Left lung (tissue), 10 donors: Measurements from ENCODE around the gene JARID2. TPM values are rescaled to one million over a fixed set of nuclear protein-coding genes. Genes with fewer than 3 reads are reported as not detected.
"Not testable (repeated sequence)": the region's sequence is repeated elsewhere in the genome, so short reads cannot be mapped to it uniquely, and the experiment has no call there.

ENCODE experiments used
- ATAC-seq: fragments of 200-7000 bp; cut with Tn5 transposase; one replicate; pipeline ENCODE4 v1.9.1; 2020; ENCODE audit warnings: moderate library complexity
- DNase-seq, 4 donors: peaks; one replicate each; pipeline ENCODE4 v3.0.0-alpha.2; 2013 to 2020
- H3K27ac ChIP-seq, 2 donors: fragments of 200-600 bp; sonication (generic) in 1 of 2; one replicate each; pipeline versions ENCODE4 v1.5.0 to v1.8.0; 2020 to 2021
- H3K27me3 ChIP-seq, 2 donors: fragments of 200-600 bp; sonication (generic) in 1 of 2; one replicate each; pipeline versions ENCODE4 v1.5.0 to v1.8.0; 2020 to 2021
- H3K36me3 ChIP-seq, 2 donors: fragments of 200-600 bp; sonication (generic) in 1 of 2; one replicate each; pipeline versions ENCODE4 v1.5.0 to v1.8.0; 2020 to 2021
- H3K4me1 ChIP-seq, 2 donors: fragments of 200-600 bp; one replicate each; pipeline ENCODE4 v1.8.0; 2021
- H3K4me3 ChIP-seq, 2 donors: fragments of 200-600 bp; sonication (generic) in 1 of 2; one replicate each; pipeline versions ENCODE4 v1.5.0 to v1.8.0; 2020 to 2021; ENCODE audit warnings: mild to moderate bottlenecking in 1 of 2
- H3K9me3 ChIP-seq, 2 donors: fragments of 200-600 bp; sonication (generic) in 1 of 2; one replicate each; pipeline versions ENCODE4 v1.5.0 to v1.8.0; 2020 to 2021
- CTCF ChIP-seq, 2 donors: fragments of 200-600 bp; sonication (generic) in 1 of 2; IDR thresholded peaks; one replicate each; pipeline versions ENCODE4 v1.5.0 to v1.8.0; 2021; ENCODE audit warnings: antibody characterized with exemption in 2 of 2
- intact Hi-C, 2 donors: fragments of 100-400 bp; cut with DNase I; formaldehyde crosslinking; loops; one replicate each; pipeline versions ENCODE4 v1.11.2 to v1.14.2; 2022
- polyA plus RNA-seq, 6 donors: library from polyadenylated mRNA; unstranded; fragments of 120-200 nt; gene quantifications; one replicate each; pipeline ENCODE4 v1.2.1, GENCODE V29; 2013; ENCODE audit not compliant: insufficient read length in 6 of 6
- total RNA-seq, 2 donors: library from RNA; stranded (reverse); fragmentation: NEBNext Ultra II Directional; extraction: Animal tissue kit (Norgen Biotek cat#: 25700); gene quantifications; one replicate each; pipeline ENCODE4 v1.2.1, GENCODE V29; 2021
- donor health status: DM: no; HTN: yes; CAD: no.
- donor health status: DM: no; HTN: no; CAD: no.

Gene JARID2
- total and polyA plus RNA-seq, 8 donors: 10.2 to 19.4 (median 17.8) TPM

- DNase-seq: no peak
- ATAC-seq: no peak
- Histone ChIP-seq H3K4me3 (no peak overlapping the region), H3K4me1 (peaks cover 0 to 66% of the 10 kb centered on the region in 2 donors), H3K9me3 (no peaks in the 10 kb centered on the region), H3K36me3 (no peaks in the 10 kb centered on the region), H3K27me3 (no peaks in the 10 kb centered on the region), H3K27ac (no peak overlapping the region)
- intact Hi-C loops: no loop called here
- no peak for TF ChIP-seq CTCF (IDR thresholded peaks at IDR 0.05)
Observed at GRCh38 chr6:15288856-15289255, 43.0 kb downstream of the JARID2 start.

GRCh38 chr6:15289456-15289855, 43.6 kb downstream of the JARID2 start:
- H3K9me3 ChIP-seq, DNase-seq, ATAC-seq, H3K4me3 ChIP-seq, H3K27ac ChIP-seq, intact Hi-C loops, H3K36me3 ChIP-seq, H3K27me3 ChIP-seq: not testable (repeated sequence)
- H3K4me1 ChIP-seq: peaks cover 0 to 70% of the 10 kb centered on the region in 2 donors

GRCh38 chr6:15290067-15290680, 44.3 kb downstream of the JARID2 start:
- no peak for ATAC-seq

GRCh38 chr6:15290962-15291704, 45.3 kb downstream of the JARID2 start:
- Histone ChIP-seq H3K36me3 (no peaks in the 10 kb centered on the region), H3K27me3 (no peaks in the 10 kb centered on the region), H3K9me3 (no peaks in the 10 kb centered on the region), H3K4me3 (no peak overlapping the region), H3K4me1 (peaks cover 0 to 62% of the 10 kb centered on the region in 2 donors), H3K27ac (no peak overlapping the region)
- intact Hi-C loops: no loop called here
- DNase-seq: no peak
- TF ChIP-seq CTCF (IDR thresholded peaks at IDR 0.05): no peak
- no peak for ATAC-seq

More at GRCh38 chr6:15290067-15290680, 44.3 kb downstream of the JARID2 start:
- Histone ChIP-seq H3K9me3 (no peaks in the 10 kb centered on the region), H3K4me1 (peaks cover 0 to 64% of the 10 kb centered on the region in 2 donors), H3K4me3 (no peak overlapping the region), H3K27ac (no peak overlapping the region), H3K36me3 (no peaks in the 10 kb centered on the region), H3K27me3 (no peaks in the 10 kb centered on the region)
- no peak for DNase-seq
- intact Hi-C loops: no loop called here
- no peak for TF ChIP-seq CTCF (IDR thresholded peaks at IDR 0.05)

- no peak overlapping the region for H3K27ac ChIP-seq
- H3K27me3 ChIP-seq: no peaks in the 10 kb centered on the region
- TF ChIP-seq CTCF (IDR thresholded peaks at IDR 0.05): no peak
- no peak overlapping the region for H3K4me3 ChIP-seq
- H3K36me3 ChIP-seq: no peaks in the 10 kb centered on the region
- peaks cover 6 to 67% of the 10 kb centered on the region in 2 donors for H3K4me1 ChIP-seq
- intact Hi-C loops: no loop called here
- no peak for DNase-seq
- ATAC-seq: no peak
- H3K9me3 ChIP-seq: no peaks in the 10 kb centered on the region
Observed at GRCh38 chr6:15292721-15293302, 46.9 kb downstream of the JARID2 start.
